H1 (cell line): ENCODE measurements around the gene STXBP5. TPM values are rescaled to one million over a fixed set of nuclear protein-coding genes. Genes with fewer than 3 reads are reported as not detected.

Experiments used
- CTCF ChIA-PET: fragments of 300-600 bp; sonication (Branson Sonifier 250); formaldehyde crosslinking; loops from one replicate; lab custom pipeline; 2021; ENCODE audit not compliant: partially characterized antibody; lab: Charles Lee
- POLR2A ChIA-PET: fragments of 300-600 bp; sonication (Branson Sonifier 250); formaldehyde crosslinking; loops from one replicate; lab custom pipeline; 2021; ENCODE audit warnings: inconsistent platforms; ENCODE audit not compliant: partially characterized antibody; lab: Charles Lee
- DNase-seq, 2 experiments: peaks; one replicate each; pipeline versions ENCODE4 v3.0.0 to v3.0.0-alpha.2; 2010 to 2022; ENCODE audit warnings: low spot score in 2 of 2, low read depth in 1 of 2, mixed read lengths in 1 of 2
- FAIRE-seq: peaks from 2 replicates; lab custom pipeline; 2011; peaks lifted over from hg19 to GRCh38; lab: Jason Lieb, UNC
- H2AFZ ChIP-seq: 2 replicates; pipeline ENCODE4 v1.8.1; 2012; ENCODE audit warnings: low read length, inconsistent platforms
- H2AK5ac ChIP-seq: 2 replicates; pipeline ENCODE4 v1.6.1; 2013; ENCODE audit warnings: low read depth, low read length
- H2BK120ac ChIP-seq: replicated peaks from 2 replicates; pipeline ENCODE3; 2013; ENCODE audit warnings: low read depth, low read length, inconsistent platforms
- H2BK12ac ChIP-seq: 2 replicates; pipeline ENCODE4 v1.6.1; 2013; ENCODE audit warnings: low read depth, low read length
- H2BK15ac ChIP-seq: 2 replicates; pipeline ENCODE4 v1.6.1; 2013; ENCODE audit warnings: low read length
- H2BK20ac ChIP-seq: 2 replicates; pipeline ENCODE4 v1.6.1; 2013; ENCODE audit warnings: low read length
- H2BK5ac ChIP-seq: 2 replicates; pipeline ENCODE4 v1.6.1; 2013; ENCODE audit warnings: low read depth, low read length
- H3K14ac ChIP-seq: 2 replicates; pipeline ENCODE4 v1.6.1; 2013; ENCODE audit warnings: inconsistent platforms; ENCODE audit not compliant: insufficient read length
- H3K18ac ChIP-seq: 2 replicates; pipeline ENCODE4 v1.6.1; 2013; ENCODE audit warnings: low read length; ENCODE audit errors: extremely low read depth
- H3K23ac ChIP-seq: 2 replicates; pipeline ENCODE4 v1.6.1; 2013; ENCODE audit warnings: inconsistent platforms; ENCODE audit not compliant: insufficient read length
- H3K23me2 ChIP-seq: 2 replicates; pipeline ENCODE4 v1.6.1; 2013; ENCODE audit warnings: low read depth, low read length
- H3K27ac ChIP-seq: 2 replicates; pipeline ENCODE4 v1.6.1; 2011; ENCODE audit warnings: low read depth, low read length, inconsistent platforms
- H3K27me3 ChIP-seq, 4 experiments: replicated peaks in 1 of 4; 1 replicate in 1 of 4; 2 replicates in 3 of 4; pipeline versions ENCODE4 v1.6.1 to v1.8.1; 2011 to 2013; ENCODE audit warnings: low read length in 3 of 4, mild to moderate bottlenecking in 3 of 4, inconsistent platforms in 2 of 4, mixed read lengths in 2 of 4, moderate library complexity in 1 of 4; ENCODE audit not compliant: control insufficient read depth in 3 of 4, insufficient read depth in 3 of 4; ENCODE audit errors: extremely low read depth in 1 of 4
- H3K36me3 ChIP-seq, 4 experiments: 2 replicates each; pipeline versions ENCODE4 v1.6.1 to v1.8.1; 2011 to 2013; ENCODE audit warnings: mild to moderate bottlenecking in 4 of 4, low read length in 3 of 4, moderate library complexity in 2 of 4, control low read depth in 1 of 4, inconsistent platforms in 1 of 4; ENCODE audit not compliant: insufficient read depth in 4 of 4, control insufficient read depth in 2 of 4
- H3K4ac ChIP-seq: replicated peaks from 2 replicates; pipeline ENCODE3; 2013; ENCODE audit warnings: low read length, low read depth, mixed read lengths, inconsistent platforms; ENCODE audit not compliant: insufficient read length
- H3K4me1 ChIP-seq, 4 experiments: replicated peaks in 1 of 4; 1 replicate in 1 of 4; 2 replicates in 3 of 4; pipeline versions ENCODE4 v1.6.1 to v1.8.1; 2011 to 2013; ENCODE audit warnings: low read length in 3 of 4, inconsistent platforms in 2 of 4, mixed read lengths in 1 of 4; ENCODE audit not compliant: insufficient read depth in 4 of 4, control insufficient read depth in 3 of 4
- H3K4me2 ChIP-seq, 2 experiments: 2 replicates each; pipeline versions ENCODE4 v1.6.1 to v1.8.1; 2011 to 2013; ENCODE audit warnings: low read depth in 2 of 2, low read length in 2 of 2, control low read depth in 1 of 2, inconsistent platforms in 1 of 2, mild to moderate bottlenecking in 1 of 2; ENCODE audit not compliant: insufficient read depth in 1 of 2
- H3K4me3 ChIP-seq, 4 experiments: fragments of 200-600, 300-600 bp in 1 of 4; sonication (generic), shearing (Covaris generic), sonication (Bioruptor Twin) in 1 of 4; 2 replicates each; pipeline versions ENCODE4 v1.5.1 to v1.8.1; 2011 to 2016; ENCODE audit warnings: low read length in 4 of 4, low read depth in 3 of 4, control low read depth in 2 of 4, inconsistent platforms in 2 of 4, mild to moderate bottlenecking in 2 of 4, mixed read lengths in 1 of 4, moderate library complexity in 1 of 4; ENCODE audit not compliant: insufficient read depth in 2 of 4; ENCODE audit errors: extremely low read depth in 1 of 4
- H3K56ac ChIP-seq: replicated peaks from 2 replicates; pipeline ENCODE3; 2013; ENCODE audit warnings: low read depth, mild to moderate bottlenecking, mixed read lengths, low read length, inconsistent platforms; ENCODE audit not compliant: insufficient read length
- H3K79me1 ChIP-seq: 2 replicates; pipeline ENCODE4 v1.6.1; 2013; ENCODE audit warnings: low read depth, low read length, control low read depth
- H3K79me2 ChIP-seq, 2 experiments: 2 replicates each; pipeline versions ENCODE4 v1.6.1 to v1.8.1; 2012 to 2013; ENCODE audit warnings: low read length in 2 of 2, mild to moderate bottlenecking in 2 of 2, inconsistent platforms in 1 of 2; ENCODE audit not compliant: insufficient read depth in 2 of 2, control insufficient read depth in 1 of 2
- H3K9ac ChIP-seq, 4 experiments: replicated peaks in 1 of 4; 1 replicate in 1 of 4; 2 replicates in 3 of 4; pipeline versions ENCODE4 v1.6.1 to v1.8.1; 2011 to 2013; ENCODE audit warnings: low read depth in 3 of 4, low read length in 3 of 4, control low read depth in 2 of 4, mild to moderate bottlenecking in 2 of 4, moderate library complexity in 2 of 4, inconsistent platforms in 1 of 4; ENCODE audit errors: extremely low read depth in 1 of 4
- H3K9me3 ChIP-seq, 2 experiments: 2 replicates each; pipeline versions ENCODE4 v1.6.1 to v1.8.1; 2012 to 2013; ENCODE audit warnings: mild to moderate bottlenecking in 2 of 2, moderate library complexity in 2 of 2, control low read depth in 1 of 2, inconsistent platforms in 1 of 2, low read depth in 1 of 2, low read length in 1 of 2, mixed read lengths in 1 of 2; ENCODE audit not compliant: insufficient read depth in 2 of 2
- H4K20me1 ChIP-seq, 2 experiments: replicated peaks in 1 of 2; 2 replicates each; pipeline versions ENCODE3 to v1.8.1; 2011 to 2013; ENCODE audit warnings: inconsistent platforms in 2 of 2, low read length in 2 of 2, mild to moderate bottlenecking in 1 of 2; ENCODE audit not compliant: insufficient read depth in 2 of 2, control insufficient read depth in 1 of 2
- H4K5ac ChIP-seq: 2 replicates; pipeline ENCODE4 v1.6.1; 2013; ENCODE audit warnings: low read length, low read depth, mixed read lengths, inconsistent platforms; ENCODE audit not compliant: insufficient read length
- H4K8ac ChIP-seq: 2 replicates; pipeline ENCODE4 v1.8.0; 2013; ENCODE audit warnings: mild to moderate bottlenecking, moderate library complexity, low read length, inconsistent platforms; ENCODE audit not compliant: insufficient read depth; ENCODE audit errors: extremely low read depth
- H4K91ac ChIP-seq: replicated peaks from 2 replicates; pipeline ENCODE3; 2013; ENCODE audit warnings: low read length, mixed read lengths, inconsistent platforms; ENCODE audit not compliant: insufficient read length
- ASH2L ChIP-seq: fragments of 200-600, 300-600 bp; sonication (generic); IDR thresholded peaks from one replicate; pipeline ENCODE4 v1.7.1; 2017; ENCODE audit warnings: low read length
- CEBPB ChIP-seq: IDR thresholded peaks from 2 replicates; pipeline ENCODE4 v1.6.1; 2012; ENCODE audit warnings: low read depth, low read length
- WGBS, 2 experiments: shearing (Covaris generic) in 1 of 2; methylation state at CpG; one replicate each; pipeline versions ENCODE4 v1.1.6 to v1.1.7; 2013 to 2015; ENCODE audit warnings: low lambda C conversion rate in 2 of 2, mixed read lengths in 2 of 2, inconsistent platforms in 1 of 2, low coverage in 1 of 2, missing lambda C conversion rate in 1 of 2; ENCODE audit not compliant: insufficient replicate concordance in 2 of 2, insufficient coverage in 1 of 2, insufficient read length in 1 of 2; ENCODE audit errors: extremely low coverage in 1 of 2, missing lambda C conversion rate in 1 of 2; 5-methylcytosine and 5-hydroxymethylcytosine counted together
- polyA plus RNA-seq, 7 experiments: library from polyadenylated mRNA; depleted of rRNA in 3 of 7; stranded (reverse) in 5 of 7; unstranded in 2 of 7; fragments of >200 nt in 5 of 7; fragments of 200-250 nt in 2 of 7; gene quantifications; 1 replicate in 5 of 7; 2 replicates in 1 of 7; 4 replicates in 1 of 7; pipeline versions ENCODE4 v1.2.1 to v1.2.3, GENCODE V29; 2011 to 2013; ENCODE audit warnings: missing spikeins in 2 of 7, mixed read lengths in 2 of 7
- total RNA-seq: library from RNA; stranded (reverse); fragmentation: NEBNext Ultra II Directional; extraction: Animal tissue kit (Norgen Biotek cat#: 25700); gene quantifications from 2 replicates; pipeline ENCODE4 v1.2.1, GENCODE V29; 2021

The STXBP5 gene
- total and polyA plus RNA-seq, 2 of the 8 experiments (the other 6 are each of a cell fraction or from before 2014, with no cell fraction given), result 2.7 to 10.8 TPM

DNA sequence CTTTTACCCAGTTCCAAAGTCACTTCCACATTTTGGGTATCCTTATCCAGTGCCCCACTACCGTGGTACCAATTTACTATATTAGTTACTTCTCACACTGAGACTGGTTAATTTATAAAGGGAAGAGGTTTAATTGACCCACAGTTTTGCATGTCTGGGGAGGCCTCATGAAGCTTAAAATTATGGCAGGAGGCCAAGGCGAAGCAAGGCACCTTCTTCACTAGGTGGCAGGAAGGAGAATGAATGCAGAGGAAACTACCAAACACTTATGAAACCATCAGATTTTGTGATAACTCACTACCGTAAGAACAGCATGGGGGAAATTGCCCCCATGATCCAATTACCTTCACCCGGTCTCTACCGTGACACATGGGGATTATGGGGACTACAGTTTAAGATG is 197.6 kb downstream of the STXBP5 start:
- POLR2A ChIA-PET, result no interaction called here
- 94% methylated on average over 5 of the region's 5 CpGs; no CpG with 5 or more reads in 1 of the 2 experiments for WGBS, 2 experiments
- H3K4me3 ChIP-seq, result no peak overlapping the region

More for the DNA sequence above, 197.6 kb downstream of the STXBP5 start:
- TF ChIP-seq CEBPB, result no peak
- TF ChIP-seq ASH2L, result no peak
- CTCF ChIA-PET, result interaction anchor here (1.2 kb wide), 1 partner anchor 11 kb away, joined by 3 read pairs; no protein-coding TSS in a partner anchor
- Histone ChIP-seq H2BK15ac (no peak overlapping the region), H2AFZ (no peak overlapping the region), H3K9me3 (peaks cover 11 to 12% of the 10 kb centered on the region in 2 experiments), H2BK20ac (no peak overlapping the region), H2AK5ac (no peak overlapping the region), H4K91ac (no peak overlapping the region), H3K14ac (no peak overlapping the region), H2BK12ac (no peak overlapping the region), H3K56ac (no peak overlapping the region), H4K8ac (no peak overlapping the region), H2BK120ac (no peak overlapping the region), H3K18ac (no peak overlapping the region), H3K79me2 (no peaks in the 10 kb centered on the region), H4K20me1 (no peaks in the 10 kb centered on the region), H3K4me1 (no peaks in the 10 kb centered on the region), H3K36me3 (no peaks in the 10 kb centered on the region), H3K9ac (no peak overlapping the region), H3K27me3 (no peaks in the 10 kb centered on the region), H4K5ac (no peak overlapping the region), H3K27ac (no peak overlapping the region), H3K23ac (no peak overlapping the region), H3K4me2 (no peak overlapping the region), H2BK5ac (no peak overlapping the region), H3K79me1 (no peaks in the 10 kb centered on the region), H3K23me2 (no peaks in the 10 kb centered on the region), H3K4ac (no peak overlapping the region)
- FAIRE-seq (no peak), DNase-seq (no peak)
